ENCODE data around the gene CDK5RAP3. TPM values are rescaled to one million over a fixed set of nuclear protein-coding genes. Genes with fewer than 3 reads are reported as not detected.

The CDK5RAP3 gene
- total RNA-seq, 6 experiments from 2014 or later, result 47.3 to 119 (median 99.7) TPM

- H3K27ac ChIP-seq, result peak overlapping the region in 2 of 3 donors; percentile 4 to 49
- H3K4me3 ChIP-seq, result no peak overlapping the region
- 70% methylated on average over 7 of the region's 7 CpGs for WGBS (ENCODE audit: insufficient coverage, low coverage, low lambda C conversion rate, missing lambda C conversion rate)
- peak; percentile 20 to 58 (median 52) for ATAC-seq
- no peak for TF ChIP-seq CTCF (IDR thresholded peaks at IDR 0.05)
- peak; percentile 53 to 72 (median 67) for DNase-seq
- H3K4me1 ChIP-seq, result peaks cover 0 to 51% (median 18%) of the 10 kb centered on the region in 4 donors
- no peaks in the 10 kb centered on the region for H3K9me3 ChIP-seq
- intact Hi-C loops (cut with DNase I), result no loop called here
- H3K36me3 ChIP-seq, result no peaks in the 10 kb centered on the region
- no peaks in the 10 kb centered on the region for H3K27me3 ChIP-seq
Observed at GRCh38 chr17:47955497-47956461, 15.1 kb upstream of the CDK5RAP3 start.

GRCh38 chr17:47956791-47957590, 13.9 kb upstream of the CDK5RAP3 start:
- Histone ChIP-seq H3K4me1 (peaks cover 0 to 39% (median 13%) of the 10 kb centered on the region in 4 donors), H3K27me3 (no peaks in the 10 kb centered on the region), H3K4me3 (peak overlapping the region in 1 of 3 donors; percentile 5), H3K27ac (peak overlapping the region in 1 of 3 donors; percentile 11), H3K9me3 (no peaks in the 10 kb centered on the region), H3K36me3 (no peaks in the 10 kb centered on the region)
- WGBS (ENCODE audit: insufficient coverage, low coverage, low lambda C conversion rate, missing lambda C conversion rate), result 27% methylated on average over 2 of the region's 4 CpGs
- intact Hi-C loops (cut with DNase I), result no loop called here
- ATAC-seq (peak in 3 of 4 donors; percentile 6 to 22 (median 19)), DNase-seq (no peak)
- TF ChIP-seq POLR2A (IDR thresholded peaks at IDR 0.05) (no peak), CTCF (IDR thresholded peaks at IDR 0.05) (no peak)

DNA sequence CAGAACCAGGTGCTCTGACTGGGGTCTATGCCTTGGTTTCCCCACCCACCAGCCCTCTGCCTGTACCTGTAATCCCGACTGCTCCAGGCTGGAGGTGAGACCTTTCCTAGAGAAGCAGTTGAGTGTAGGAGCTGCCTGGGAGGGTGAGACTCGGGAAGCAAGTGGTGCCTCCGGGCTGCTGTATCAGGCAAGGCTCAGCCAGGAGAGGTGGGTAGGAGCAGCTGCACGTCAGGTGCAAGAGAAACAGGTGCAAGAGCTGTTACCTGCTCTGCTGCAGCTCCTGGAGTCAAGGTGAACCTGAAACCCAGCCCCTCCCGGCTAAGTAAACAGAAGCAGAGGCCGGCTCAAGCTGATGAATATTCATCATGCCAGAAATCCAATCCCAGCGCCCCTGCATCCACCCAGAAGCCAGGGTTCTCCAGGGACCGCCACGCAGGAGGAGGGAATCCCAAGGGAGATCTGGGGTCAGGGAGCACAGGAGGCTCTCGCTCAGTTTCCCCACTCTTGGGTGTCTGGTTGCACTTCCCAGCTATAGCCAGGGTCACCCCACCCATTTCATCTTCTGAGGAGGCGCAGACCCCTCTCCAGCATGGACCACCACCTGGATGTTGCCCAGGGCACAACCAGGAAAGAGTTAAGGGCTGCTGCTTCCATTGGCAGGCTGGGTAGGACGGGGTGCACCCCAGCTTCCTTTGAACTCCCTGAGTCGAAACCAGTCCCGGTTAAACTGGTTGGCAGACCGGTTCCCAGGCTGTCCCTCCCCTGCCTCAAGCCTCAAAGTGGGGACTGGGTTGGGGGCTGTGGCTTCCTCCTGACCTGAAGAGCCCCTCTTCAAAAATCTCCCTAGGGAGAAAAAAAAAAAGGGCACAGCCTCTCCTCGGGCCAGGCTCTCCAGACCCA, 13.1 kb upstream of the CDK5RAP3 start, which contains the start of gene PRR15L:
Gene PRR15L, minus strand, starts transcription at position 293 of the 900 bp plus-strand sequence. CDS start 4,649 bp downstream, outside the sequence.
- Histone ChIP-seq H3K36me3 (no peaks in the 10 kb centered on the region), H3K27ac (peak within 1 kb of the TSS in 1 of 3 donors; percentile 11), H3K4me1 (peaks cover 0 to 31% (median 13%) of the 10 kb centered on the region in 4 donors), H3K4me3 (peak within 1 kb of the TSS in 1 of 3 donors; percentile 5), H3K9me3 (no peaks in the 10 kb centered on the region), H3K27me3 (no peaks in the 10 kb centered on the region)
- ATAC-seq, result peak in 3 of 4 donors; percentile 13 to 36 (median 24)
- WGBS (ENCODE audit: insufficient coverage, low coverage, low lambda C conversion rate, missing lambda C conversion rate), result 33% methylated on average over 2 of the region's 16 CpGs
- intact Hi-C loops (cut with DNase I), result no loop called here
- no peak for TF ChIP-seq CTCF (IDR thresholded peaks at IDR 0.05)
- no peak for TF ChIP-seq POLR2A (IDR thresholded peaks at IDR 0.05)
- DNase-seq, result no peak
